ENCODE data around the gene KIF27. TPM values are rescaled to one million over a fixed set of nuclear protein-coding genes. Genes with fewer than 3 reads are reported as not detected.
A peak's percentile ranks its signal among the peaks of the same experiment; 100 is the strongest.

The KIF27 gene
- total RNA-seq, 1 experiment from 2014 or later, result 2.2 TPM

DNA sequence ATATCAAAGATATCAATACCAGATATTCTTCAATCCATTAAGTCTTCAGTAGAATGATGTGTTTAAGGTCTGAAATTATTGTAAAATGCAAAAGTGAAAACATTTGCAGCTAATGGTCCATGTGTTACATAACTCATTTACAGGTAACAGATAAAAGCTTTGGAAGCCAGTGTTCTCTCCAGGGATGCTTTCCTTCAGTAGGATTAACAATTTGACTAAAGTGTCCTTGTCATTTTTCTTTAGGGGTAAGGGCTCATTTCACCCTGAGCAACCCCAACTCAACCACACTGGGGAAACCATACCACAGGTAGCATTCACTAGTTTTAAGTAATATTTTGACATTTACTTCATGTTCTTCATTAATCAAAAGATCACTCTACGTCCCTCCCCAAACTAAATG lies 45.8 kb upstream of the KIF27 start:
- H3K4me3 ChIP-seq (ENCODE audit: low read length), result no peak overlapping the region
- peaks cover 1% of the 10 kb centered on the region for H3K4me1 ChIP-seq (ENCODE audit: insufficient read depth, low read length)
- DNase-seq (no peak), ATAC-seq (no peak)
- peaks cover 28% of the 10 kb centered on the region for H3F3A ChIP-seq (ENCODE audit: low read length, unreplicated experiment)
- H3K4me2 ChIP-seq (ENCODE audit: low read length), result no peak overlapping the region
- no peaks in the 10 kb centered on the region for H3K9me2 ChIP-seq (replicated peaks; ENCODE audit: low read length)
- peaks cover 42% of the 10 kb centered on the region for H3K36me3 ChIP-seq (ENCODE audit: low read depth, low read length)
- no peaks in the 10 kb centered on the region for H3K27me3 ChIP-seq (ENCODE audit: low read length)
- BruUV-seq (replicated peaks), result no TSS peak
- H3K9ac ChIP-seq (ENCODE audit: low read length), result no peak overlapping the region
- intact Hi-C loops (cut with micrococcal nuclease), result no loop called here
- POLR2A ChIA-PET (ENCODE audit: unreplicated experiment), result interaction anchor here (0.6 kb wide), 1 partner anchor 21 kb away, joined by 4 read pairs; no protein-coding TSS in a partner anchor
- no peak overlapping the region for H3K27ac ChIP-seq (ENCODE audit: low read length)
- CTCF ChIA-PET, result no interaction called here
- no peaks in the 10 kb centered on the region for H3K9me3 ChIP-seq (ENCODE audit: low read length)
- peaks cover 31% of the 10 kb centered on the region; the same call in 1 of the 2 replicates for H4K20me1 ChIP-seq (ENCODE audit: low read length)
- H3K79me2 ChIP-seq (ENCODE audit: low read length), result no peaks in the 10 kb centered on the region; the same call in 1 of the 2 replicates
- TF ChIP-seq EZH2 (IDR thresholded peaks at IDR 0.05; ENCODE audit: low read length, unreplicated experiment), result no peak
- TF ChIP-seq, protein P1, sequence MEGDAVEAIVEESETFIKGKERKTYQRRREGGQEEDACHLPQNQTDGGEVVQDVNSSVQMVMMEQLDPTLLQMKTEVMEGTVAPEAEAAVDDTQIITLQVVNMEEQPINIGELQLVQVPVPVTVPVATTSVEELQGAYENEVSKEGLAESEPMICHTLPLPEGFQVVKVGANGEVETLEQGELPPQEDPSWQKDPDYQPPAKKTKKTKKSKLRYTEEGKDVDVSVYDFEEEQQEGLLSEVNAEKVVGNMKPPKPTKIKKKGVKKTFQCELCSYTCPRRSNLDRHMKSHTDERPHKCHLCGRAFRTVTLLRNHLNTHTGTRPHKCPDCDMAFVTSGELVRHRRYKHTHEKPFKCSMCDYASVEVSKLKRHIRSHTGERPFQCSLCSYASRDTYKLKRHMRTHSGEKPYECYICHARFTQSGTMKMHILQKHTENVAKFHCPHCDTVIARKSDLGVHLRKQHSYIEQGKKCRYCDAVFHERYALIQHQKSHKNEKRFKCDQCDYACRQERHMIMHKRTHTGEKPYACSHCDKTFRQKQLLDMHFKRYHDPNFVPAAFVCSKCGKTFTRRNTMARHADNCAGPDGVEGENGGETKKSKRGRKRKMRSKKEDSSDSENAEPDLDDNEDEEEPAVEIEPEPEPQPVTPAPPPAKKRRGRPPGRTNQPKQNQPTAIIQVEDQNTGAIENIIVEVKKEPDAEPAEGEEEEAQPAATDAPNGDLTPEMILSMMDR (conservative IDR thresholded peaks at IDR 0.05; ENCODE audit: low read depth, low read length), result no peak
- no peak for TF ChIP-seq EZH2phosphoT487 (IDR thresholded peaks at IDR 0.05; ENCODE audit: borderline replicate concordance, low read length)
- no peak overlapping the region for H2AFZ ChIP-seq (ENCODE audit: low read length)

DNA sequence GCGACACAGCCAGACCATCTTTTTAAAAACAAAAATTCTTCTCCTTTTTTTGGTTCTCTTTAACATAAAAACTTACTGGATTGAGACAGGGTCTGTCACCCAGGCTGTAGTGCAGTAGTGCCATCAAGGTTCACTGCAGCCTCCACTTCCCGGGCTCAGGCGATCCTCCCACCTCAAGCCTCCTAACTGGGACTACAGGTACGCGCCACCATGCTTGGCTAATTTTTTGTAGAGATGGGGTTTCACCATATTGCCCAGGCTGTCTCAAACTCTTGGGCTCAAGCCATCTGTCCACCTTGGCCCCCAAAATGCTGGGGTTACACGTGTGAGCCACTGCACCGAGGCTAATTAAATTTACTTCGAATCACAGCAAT lies 45.0 kb upstream of the KIF27 start:
- Histone ChIP-seq H2AFZ (ENCODE audit: low read length) (no peak overlapping the region), H3K9me2 (replicated peaks; ENCODE audit: low read length) (no peaks in the 10 kb centered on the region), H3K79me2 (ENCODE audit: low read length) (no peaks in the 10 kb centered on the region), H3K4me2 (ENCODE audit: low read length) (no peak overlapping the region), H3K4me3 (ENCODE audit: low read length) (no peak overlapping the region), H3K9me3 (ENCODE audit: low read length) (no peaks in the 10 kb centered on the region), H3K9ac (ENCODE audit: low read length) (no peak overlapping the region), H3F3A (ENCODE audit: low read length, unreplicated experiment) (peaks cover 28% of the 10 kb centered on the region), H3K4me1 (ENCODE audit: insufficient read depth, low read length) (peaks cover 5% of the 10 kb centered on the region), H3K27me3 (ENCODE audit: low read length) (no peaks in the 10 kb centered on the region), H4K20me1 (ENCODE audit: low read length) (peaks cover 24% of the 10 kb centered on the region; the same call in 1 of the 2 replicates), H3K27ac (ENCODE audit: low read length) (no peak overlapping the region), H3K36me3 (ENCODE audit: low read depth, low read length) (peaks cover 33% of the 10 kb centered on the region)
- no peak for ATAC-seq
- intact Hi-C loops (cut with micrococcal nuclease), result no loop called here
- ChIA-PET POLR2A (ENCODE audit: unreplicated experiment) (no interaction called here), CTCF (no interaction called here)
- TF ChIP-seq, protein P1 (conservative IDR thresholded peaks at IDR 0.05; ENCODE audit: low read depth, low read length), result no peak
- no peak for TF ChIP-seq EZH2phosphoT487 (IDR thresholded peaks at IDR 0.05; ENCODE audit: borderline replicate concordance, low read length)
- no peak for TF ChIP-seq EZH2 (IDR thresholded peaks at IDR 0.05; ENCODE audit: low read length, unreplicated experiment)
- BruUV-seq (replicated peaks), result no TSS peak
- DNase-seq, result no peak

GRCh38 chr9:83965350-83966208 lies 44.3 kb upstream of the KIF27 start:
- Histone ChIP-seq H3K36me3 (ENCODE audit: low read depth, low read length) (peaks cover 27% of the 10 kb centered on the region), H3K9ac (ENCODE audit: low read length) (no peak overlapping the region), H3K9me3 (ENCODE audit: low read length) (no peaks in the 10 kb centered on the region), H3K79me2 (ENCODE audit: low read length) (no peaks in the 10 kb centered on the region), H3K4me3 (ENCODE audit: low read length) (no peak overlapping the region), H3K4me1 (ENCODE audit: insufficient read depth, low read length) (peaks cover 5% of the 10 kb centered on the region), H4K20me1 (ENCODE audit: low read length) (peaks cover 20% of the 10 kb centered on the region; the same call in 1 of the 2 replicates), H3K4me2 (ENCODE audit: low read length) (no peak overlapping the region), H3K9me2 (replicated peaks; ENCODE audit: low read length) (no peaks in the 10 kb centered on the region), H3F3A (ENCODE audit: low read length, unreplicated experiment) (peaks cover 28% of the 10 kb centered on the region), H3K27ac (ENCODE audit: low read length) (no peak overlapping the region), H3K27me3 (ENCODE audit: low read length) (no peaks in the 10 kb centered on the region), H2AFZ (ENCODE audit: low read length) (no peak overlapping the region)
- 0 out of 2 replicates have a peak, but pooled peaks have one; percentile 3 for ATAC-seq
- intact Hi-C loops (cut with micrococcal nuclease), result loop anchor here (2.0 kb wide), 1 partner anchor 15 kb away; the partner anchor contains the start of genes HNRNPK and RMI1
- BruUV-seq (replicated peaks), result no TSS peak
- ChIA-PET POLR2A (ENCODE audit: unreplicated experiment) (no interaction called here), CTCF (no interaction called here)
- TF ChIP-seq EZH2 (IDR thresholded peaks at IDR 0.05; ENCODE audit: low read length, unreplicated experiment), result no peak
- TF ChIP-seq, protein P1 (conservative IDR thresholded peaks at IDR 0.05; ENCODE audit: low read depth, low read length), result no peak
- DNase-seq, result no peak
